ENCODE measurements around the gene AHRR. TPM values are rescaled to one million over a fixed set of nuclear protein-coding genes. Genes with fewer than 3 reads are reported as not detected.
"Not testable (repeated sequence)": the region's sequence is repeated elsewhere in the genome, so short reads cannot be mapped to it uniquely, and the experiment has no call there.

The AHRR gene
- 0.31 TPM for total RNA-seq

- Histone ChIP-seq H3K9me3 (ENCODE audit: low read depth, low read length) (no peaks in the 10 kb centered on the region), H3K4me3 (ENCODE audit: low read length) (no peak within 1 kb of the TSS), H3K27me3 (ENCODE audit: insufficient read depth, low read length) (peaks cover 33% of the 10 kb centered on the region), H3K4me1 (ENCODE audit: insufficient read depth, low read length) (peaks cover 4% of the 10 kb centered on the region)
Measured at GRCh38 chr5:321230-321725, at the start of gene AHRR. Gene AHRR (plus strand): TSS chr5:321714. CDS start chr5:343903, 22,189 bp downstream.

GRCh38 chr5:271828-272167 is 49.7 kb upstream of the AHRR start:
- H3K27me3 ChIP-seq (ENCODE audit: insufficient read depth, low read length); H3K9me3 ChIP-seq (ENCODE audit: low read depth, low read length): not testable (repeated sequence)
- peaks cover 18% of the 10 kb centered on the region for H3K4me1 ChIP-seq (ENCODE audit: insufficient read depth, low read length)
- H3K4me3 ChIP-seq (ENCODE audit: low read length), result peak overlapping the region; percentile 70

GRCh38 chr5:273091-273490 is 48.4 kb upstream of the AHRR start:
- H3K9me3 ChIP-seq (ENCODE audit: low read depth, low read length); H3K4me3 ChIP-seq (ENCODE audit: low read length); H3K27me3 ChIP-seq (ENCODE audit: insufficient read depth, low read length): not testable (repeated sequence)
- peaks cover 18% of the 10 kb centered on the region for H3K4me1 ChIP-seq (ENCODE audit: insufficient read depth, low read length)

GRCh38 chr5:273491-273890 is 48.0 kb upstream of the AHRR start:
- peaks cover 18% of the 10 kb centered on the region for H3K4me1 ChIP-seq (ENCODE audit: insufficient read depth, low read length)
- H3K4me3 ChIP-seq (ENCODE audit: low read length); H3K27me3 ChIP-seq (ENCODE audit: insufficient read depth, low read length); H3K9me3 ChIP-seq (ENCODE audit: low read depth, low read length): not testable (repeated sequence)

- not testable (repeated sequence) for H3K9me3 ChIP-seq (ENCODE audit: low read depth, low read length); H3K27me3 ChIP-seq (ENCODE audit: insufficient read depth, low read length); H3K4me3 ChIP-seq (ENCODE audit: low read length)
- peaks cover 18% of the 10 kb centered on the region for H3K4me1 ChIP-seq (ENCODE audit: insufficient read depth, low read length)
Measured at GRCh38 chr5:274346-274745, 47.2 kb upstream of the AHRR start.

GRCh38 chr5:278646-279045 is 42.9 kb upstream of the AHRR start:
- H3K27me3 ChIP-seq (ENCODE audit: insufficient read depth, low read length), result no peaks in the 10 kb centered on the region
- no peak overlapping the region for H3K4me3 ChIP-seq (ENCODE audit: low read length)
- no peaks in the 10 kb centered on the region for H3K9me3 ChIP-seq (ENCODE audit: low read depth, low read length)
- no peaks in the 10 kb centered on the region for H3K4me1 ChIP-seq (ENCODE audit: insufficient read depth, low read length)

GRCh38 chr5:279051-279665 is 42.4 kb upstream of the AHRR start:
- not testable (repeated sequence) for H3K27me3 ChIP-seq (ENCODE audit: insufficient read depth, low read length); H3K4me3 ChIP-seq (ENCODE audit: low read length); H3K9me3 ChIP-seq (ENCODE audit: low read depth, low read length); H3K4me1 ChIP-seq (ENCODE audit: insufficient read depth, low read length)

GRCh38 chr5:285991-286557 is 35.4 kb upstream of the AHRR start:
- Histone ChIP-seq H3K27me3 (ENCODE audit: insufficient read depth, low read length) (no peaks in the 10 kb centered on the region), H3K9me3 (ENCODE audit: low read depth, low read length) (no peaks in the 10 kb centered on the region), H3K4me3 (ENCODE audit: low read length) (no peak overlapping the region), H3K4me1 (ENCODE audit: insufficient read depth, low read length) (no peaks in the 10 kb centered on the region)

GRCh38 chr5:290200-290599 is 31.3 kb upstream of the AHRR start:
- H3K27me3 ChIP-seq (ENCODE audit: insufficient read depth, low read length); H3K4me3 ChIP-seq (ENCODE audit: low read length); H3K4me1 ChIP-seq (ENCODE audit: insufficient read depth, low read length); H3K9me3 ChIP-seq (ENCODE audit: low read depth, low read length): not testable (repeated sequence)

GRCh38 chr5:291345-291744 is 30.2 kb upstream of the AHRR start:
- not testable (repeated sequence) for H3K27me3 ChIP-seq (ENCODE audit: insufficient read depth, low read length); H3K4me1 ChIP-seq (ENCODE audit: insufficient read depth, low read length); H3K9me3 ChIP-seq (ENCODE audit: low read depth, low read length); H3K4me3 ChIP-seq (ENCODE audit: low read length)

GRCh38 chr5:294788-295187 is 26.7 kb upstream of the AHRR start:
- not testable (repeated sequence) for H3K9me3 ChIP-seq (ENCODE audit: low read depth, low read length); H3K4me3 ChIP-seq (ENCODE audit: low read length); H3K4me1 ChIP-seq (ENCODE audit: insufficient read depth, low read length); H3K27me3 ChIP-seq (ENCODE audit: insufficient read depth, low read length)

- H3K4me1 ChIP-seq (ENCODE audit: insufficient read depth, low read length); H3K4me3 ChIP-seq (ENCODE audit: low read length); H3K9me3 ChIP-seq (ENCODE audit: low read depth, low read length); H3K27me3 ChIP-seq (ENCODE audit: insufficient read depth, low read length): not testable (repeated sequence)
Measured at GRCh38 chr5:296207-296606, 25.3 kb upstream of the AHRR start.

GRCh38 chr5:296954-297353 is 24.6 kb upstream of the AHRR start:
- H3K27me3 ChIP-seq (ENCODE audit: insufficient read depth, low read length); H3K9me3 ChIP-seq (ENCODE audit: low read depth, low read length); H3K4me3 ChIP-seq (ENCODE audit: low read length); H3K4me1 ChIP-seq (ENCODE audit: insufficient read depth, low read length): not testable (repeated sequence)

GRCh38 chr5:297448-297847 is 24.1 kb upstream of the AHRR start:
- not testable (repeated sequence) for H3K4me1 ChIP-seq (ENCODE audit: insufficient read depth, low read length); H3K9me3 ChIP-seq (ENCODE audit: low read depth, low read length); H3K4me3 ChIP-seq (ENCODE audit: low read length); H3K27me3 ChIP-seq (ENCODE audit: insufficient read depth, low read length)

GRCh38 chr5:297991-298736 is 23.4 kb upstream of the AHRR start:
- not testable (repeated sequence) for H3K4me1 ChIP-seq (ENCODE audit: insufficient read depth, low read length); H3K9me3 ChIP-seq (ENCODE audit: low read depth, low read length); H3K27me3 ChIP-seq (ENCODE audit: insufficient read depth, low read length); H3K4me3 ChIP-seq (ENCODE audit: low read length)

- H3K4me3 ChIP-seq (ENCODE audit: low read length), result no peak overlapping the region
Measured at GRCh38 chr5:298737-299125, 22.8 kb upstream of the AHRR start.

More at GRCh38 chr5:298737-299125, 22.8 kb upstream of the AHRR start:
- Histone ChIP-seq H3K9me3 (ENCODE audit: low read depth, low read length) (no peaks in the 10 kb centered on the region), H3K27me3 (ENCODE audit: insufficient read depth, low read length) (no peaks in the 10 kb centered on the region), H3K4me1 (ENCODE audit: insufficient read depth, low read length) (peaks cover 7% of the 10 kb centered on the region)

All from mononuclear cell (primary cell).